Skeletal muscle cell (primary cell): Measurements from ENCODE around the gene FHIT.

Experiments
- DNase-seq: peaks from one replicate; pipeline ENCODE4 v3.0.0-alpha.2; 2010; ENCODE audit warnings: low read depth
- H3K4me3 ChIP-seq: 2 replicates; pipeline ENCODE4 v1.5.1; 2011; ENCODE audit warnings: low read depth, mild to moderate bottlenecking, control low read depth, low read length, moderate library complexity

The FHIT gene

GRCh38 chr3:60759439-60759838 is 491.8 kb downstream of the FHIT start:
- no peak for DNase-seq
- no peak overlapping the region for H3K4me3 ChIP-seq

GRCh38 chr3:60758831-60759230 is 492.4 kb downstream of the FHIT start:
- H3K4me3 ChIP-seq = no peak overlapping the region
- no peak for DNase-seq

DNA sequence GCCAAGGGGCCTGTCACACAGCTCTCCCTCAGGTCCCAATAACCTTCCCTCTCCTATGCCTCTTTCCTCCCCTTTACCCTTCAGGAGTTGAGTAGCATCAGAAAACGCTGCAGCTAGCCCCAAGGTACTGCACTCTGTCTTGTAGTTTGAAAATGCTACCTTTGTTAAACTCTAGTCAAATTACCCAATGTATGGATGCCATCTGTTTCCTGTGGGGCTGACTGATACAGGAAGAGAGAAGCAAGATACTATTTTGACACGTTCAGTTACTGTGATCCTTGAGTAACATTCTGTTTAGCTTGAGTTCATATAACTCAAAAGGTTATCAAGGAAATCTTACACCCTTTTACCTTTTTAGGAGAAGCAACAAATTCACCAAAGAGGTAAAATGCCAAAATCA is 493.1 kb downstream of the FHIT start:
- H3K4me3 ChIP-seq = no peak overlapping the region
- no peak for DNase-seq

- DNase-seq = no peak
- H3K4me3 ChIP-seq = no peak overlapping the region
These were observed 493.5 kb downstream of the FHIT start for GRCh38 chr3:60757724-60758123.

GRCh38 chr3:60756241-60757030 is 494.8 kb downstream of the FHIT start:
- no peak overlapping the region for H3K4me3 ChIP-seq
- no peak for DNase-seq

- DNase-seq = no peak
- H3K4me3 ChIP-seq = no peak overlapping the region
These were observed 496.2 kb downstream of the FHIT start for GRCh38 chr3:60755094-60755493.

GRCh38 chr3:60754617-60755016 is 496.6 kb downstream of the FHIT start:
- no peak overlapping the region for H3K4me3 ChIP-seq

DNA sequence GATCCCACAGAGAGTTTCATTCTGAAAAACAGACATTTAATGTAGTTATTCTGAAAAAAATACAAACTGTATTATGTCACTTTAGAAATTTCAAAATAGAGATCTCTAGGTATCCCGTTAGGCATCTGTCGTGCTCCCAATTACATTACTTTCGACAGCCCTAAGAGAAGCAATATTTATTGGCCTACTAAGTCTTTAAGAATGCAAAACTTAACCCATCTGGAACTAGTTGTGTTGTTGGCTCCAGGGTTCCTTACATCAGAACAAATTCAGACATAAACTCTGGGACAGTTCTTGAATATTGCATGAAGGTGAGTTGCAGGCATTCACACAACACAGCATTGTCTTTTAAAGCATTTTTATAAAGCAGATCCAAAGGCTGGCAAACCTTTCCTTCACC is 498.4 kb downstream of the FHIT start:
- no peak overlapping the region for H3K4me3 ChIP-seq
- peak; percentile 47 for DNase-seq

More at GRCh38 chr3:60754617-60755016, 496.6 kb downstream of the FHIT start:
- DNase-seq = no peak

- no peak overlapping the region for H3K4me3 ChIP-seq
- DNase-seq = no peak
These were observed 504.4 kb downstream of the FHIT start for GRCh38 chr3:60746695-60747416.

DNA sequence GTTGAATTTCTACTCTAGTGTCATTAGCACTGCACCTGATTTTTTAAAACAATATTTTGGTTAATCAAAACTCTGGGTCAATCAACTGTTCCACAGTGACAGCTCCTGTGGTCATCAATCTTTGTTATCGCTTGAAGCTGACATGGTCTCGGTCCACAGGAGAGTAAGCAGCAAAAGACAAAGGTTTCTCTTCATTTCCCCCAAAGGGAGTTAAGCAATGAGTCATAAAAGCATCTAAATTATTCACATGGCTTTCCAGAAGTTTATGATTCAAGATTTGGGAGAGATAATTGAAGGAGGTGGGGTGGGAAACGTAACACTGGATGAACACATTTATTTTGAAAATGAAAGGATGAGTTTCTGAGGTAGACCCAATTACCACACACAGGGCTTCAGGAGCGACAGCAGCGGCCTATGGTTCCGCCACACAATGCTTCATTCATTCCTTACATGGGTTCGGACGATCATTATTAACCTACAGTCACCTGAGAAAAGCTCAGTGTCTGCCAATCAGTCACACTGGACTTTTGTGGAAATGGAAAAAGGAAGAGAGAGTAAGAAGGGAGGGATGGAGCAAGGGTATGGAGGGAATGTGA is 505.1 kb downstream of the FHIT start:
- no peak for DNase-seq
- no peak overlapping the region for H3K4me3 ChIP-seq

DNA sequence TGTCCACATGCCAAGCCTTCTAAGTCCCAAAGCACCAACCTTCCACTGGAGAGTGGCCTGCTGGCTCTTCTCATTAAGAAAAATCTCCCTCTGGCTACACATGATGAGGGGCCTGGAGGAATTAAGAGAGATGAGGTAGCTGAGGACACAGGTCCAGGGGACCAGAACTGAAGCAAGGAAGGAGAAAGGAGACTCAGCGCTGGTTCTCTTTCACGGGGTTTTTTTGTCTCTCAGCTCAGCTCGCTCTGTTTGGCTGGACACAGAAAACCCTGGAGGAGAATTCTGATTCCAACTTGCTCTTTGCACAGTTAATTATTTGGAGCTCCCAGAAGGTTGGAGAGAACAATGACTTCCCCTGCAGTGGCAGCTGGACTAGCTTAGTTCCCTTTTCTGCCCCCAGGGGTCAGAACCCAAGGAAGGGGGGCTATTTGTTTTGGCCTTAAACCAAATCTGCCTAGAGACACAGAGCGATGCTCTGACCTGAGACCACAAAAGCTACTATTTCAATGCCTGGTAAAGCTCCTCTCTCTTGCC is 507.6 kb downstream of the FHIT start:
- no peak overlapping the region for H3K4me3 ChIP-seq
- DNase-seq = peak; percentile 40

- no peak overlapping the region for H3K4me3 ChIP-seq
- peak; percentile 43 for DNase-seq
These were observed 508.6 kb downstream of the FHIT start for GRCh38 chr3:60742606-60743145.

DNA sequence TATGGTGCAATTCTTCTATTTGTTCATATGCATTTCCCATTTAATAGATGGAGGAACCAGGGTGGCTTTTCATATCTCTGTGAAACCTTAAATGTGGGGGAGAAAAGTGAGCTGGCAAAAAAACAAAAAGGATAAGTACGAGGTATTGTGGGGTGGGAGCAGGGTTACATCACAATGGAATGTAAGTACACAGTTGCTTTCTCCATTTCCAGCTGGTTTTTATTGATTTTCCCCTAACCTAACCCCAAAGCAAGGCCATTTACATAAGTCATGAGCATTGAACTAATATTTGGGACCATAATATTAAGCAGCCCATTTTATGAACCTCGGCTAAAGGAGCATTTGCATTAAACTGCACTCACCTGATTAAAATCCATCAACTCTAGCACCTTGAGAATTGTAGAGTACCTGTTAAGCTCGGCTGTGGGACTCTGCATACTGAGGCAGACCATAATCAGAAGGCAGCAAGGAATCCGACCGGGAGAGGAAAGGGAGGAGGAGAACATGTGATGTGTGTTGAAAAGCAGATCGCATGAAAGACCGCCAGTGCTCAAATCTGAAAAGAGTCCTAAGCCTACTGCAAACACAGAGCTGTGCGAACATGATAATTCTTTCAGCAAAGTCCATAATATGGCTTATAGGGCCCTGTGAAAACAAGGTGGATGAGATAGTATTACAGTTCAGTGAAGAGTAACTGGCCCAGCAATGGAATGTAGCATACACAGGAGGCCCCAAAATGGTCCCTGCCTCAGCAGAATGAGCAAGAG is 513.4 kb downstream of the FHIT start:
- no peak overlapping the region for H3K4me3 ChIP-seq
- DNase-seq = no peak

DNA sequence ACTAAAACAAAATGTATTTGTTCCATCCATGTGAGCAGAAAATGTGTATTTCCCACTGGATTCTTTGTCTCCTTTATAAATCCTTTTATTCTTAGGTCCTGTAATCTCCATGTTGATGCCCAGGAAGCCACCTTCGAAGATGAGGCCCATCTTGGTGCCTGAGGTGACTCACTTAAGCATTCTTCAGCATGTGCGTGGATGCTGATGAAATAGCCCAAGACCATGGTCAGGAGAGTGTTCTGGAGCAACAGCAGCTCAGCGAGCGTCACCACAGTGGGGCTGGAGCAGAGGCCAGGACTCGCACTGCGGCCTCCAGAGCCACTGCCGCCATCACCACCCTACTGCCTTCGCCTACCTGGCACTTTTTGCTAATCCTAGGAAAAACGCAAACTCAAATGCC is 520.9 kb downstream of the FHIT start:
- DNase-seq = no peak
- no peak overlapping the region for H3K4me3 ChIP-seq

DNA sequence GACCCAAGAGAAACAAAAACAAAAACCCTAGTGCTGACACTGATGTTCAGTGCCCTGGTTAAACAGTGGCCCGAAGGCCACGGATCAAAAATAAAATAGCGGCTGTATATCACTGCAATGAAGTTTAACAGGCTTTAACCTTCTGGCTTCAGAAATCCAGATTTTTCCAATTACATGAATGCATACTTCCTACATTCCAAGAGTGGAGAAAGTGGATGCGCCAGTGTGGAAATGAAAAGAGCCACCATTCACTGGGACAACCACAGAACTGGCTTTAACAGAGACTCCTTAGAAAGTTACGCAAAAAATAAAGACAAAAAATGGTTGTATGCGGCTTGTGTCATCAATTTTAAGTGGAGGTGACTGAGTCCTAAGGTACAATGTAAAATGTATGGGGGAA is 522.2 kb downstream of the FHIT start:
- H3K4me3 ChIP-seq = no peak overlapping the region
- DNase-seq = no peak

- no peak overlapping the region for H3K4me3 ChIP-seq
- DNase-seq = no peak
These were observed 523.2 kb downstream of the FHIT start for GRCh38 chr3:60728006-60728405.

DNA sequence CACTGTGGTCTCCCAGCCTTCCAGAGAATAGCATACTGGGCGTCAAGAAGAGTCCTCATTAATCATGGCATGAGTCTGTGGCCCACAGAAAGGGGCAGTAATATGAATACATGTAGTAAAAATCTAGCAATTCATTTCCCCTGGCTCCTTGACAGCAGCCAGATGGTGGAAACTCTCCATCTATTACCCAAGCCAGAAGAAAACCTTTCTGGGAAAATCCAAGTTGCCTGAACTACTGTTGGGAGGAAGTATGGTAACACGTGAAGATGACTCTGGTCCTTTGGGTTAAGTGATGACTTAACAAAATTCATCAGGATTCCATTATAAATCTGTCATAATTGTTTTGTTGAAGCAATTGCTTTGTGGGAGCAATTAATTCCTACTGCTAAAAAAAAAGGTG is 530.5 kb downstream of the FHIT start:
- no peak overlapping the region for H3K4me3 ChIP-seq
- no peak for DNase-seq

DNA sequence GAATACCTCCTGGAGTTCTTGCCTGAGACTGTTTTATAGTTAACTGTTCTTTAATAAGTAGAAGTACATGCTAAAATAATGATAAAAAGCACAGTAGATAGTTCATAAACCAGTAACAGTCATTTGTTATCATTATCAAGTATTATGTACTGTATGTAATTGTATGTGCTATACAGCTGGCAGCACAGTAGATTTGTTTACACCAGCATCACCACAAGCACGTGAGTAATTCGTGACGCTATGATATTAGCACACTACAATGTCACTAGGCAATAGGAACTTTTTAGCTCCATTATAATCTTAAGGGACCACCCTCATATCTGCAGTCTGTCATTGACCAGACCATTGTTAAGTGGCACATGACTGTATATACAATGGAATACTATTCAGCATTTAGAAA is 534.7 kb downstream of the FHIT start:
- no peak for DNase-seq
- no peak overlapping the region for H3K4me3 ChIP-seq

GRCh38 chr3:60708191-60708975 is 542.9 kb downstream of the FHIT start:
- peak; percentile 89 for DNase-seq
- H3K4me3 ChIP-seq = no peak overlapping the region
